ENCODE data around the gene PODNL1.

GRCh38 chr19:13984186-13984585 lies 46.0 kb upstream of the PODNL1 start:
- TF ChIP-seq CTCF (IDR thresholded peaks at IDR 0.05) (no peak), POLR2A (IDR thresholded peaks at IDR 0.05) (no peak), EP300 (IDR thresholded peaks at IDR 0.05) (no peak)
